DND-41 (cell line): Measurements from ENCODE around the gene UBL7.

Experiments used
- ATAC-seq: fragments of 200-7000 bp; cut with Tn5 transposase; 3 replicates; pipeline ENCODE4 v1.9.1; 2021; ENCODE audit warnings: low read depth; ENCODE audit not compliant: insufficient read depth
- DNase-seq: peaks from one replicate; pipeline ENCODE4 v3.0.0-alpha.2; 2020
- H2AFZ ChIP-seq: 2 replicates; pipeline ENCODE4 v1.6.0; 2012; ENCODE audit warnings: low read depth, low read length
- H3K27ac ChIP-seq: 2 replicates; pipeline ENCODE4 v1.5.1; 2012; ENCODE audit warnings: low read length, inconsistent platforms
- H3K27me3 ChIP-seq: fragments of 200-600 bp; sonication (generic); 2 replicates; pipeline ENCODE4 v1.6.0; 2012; ENCODE audit warnings: low read length, mild to moderate bottlenecking, inconsistent platforms; ENCODE audit not compliant: insufficient read depth, poor library complexity
- H3K36me3 ChIP-seq: 2 replicates; pipeline ENCODE4 v1.5.1; 2012; ENCODE audit warnings: low read length, inconsistent platforms; ENCODE audit not compliant: insufficient read depth
- H3K4me1 ChIP-seq: 2 replicates; pipeline ENCODE4 v1.5.1; 2012; ENCODE audit warnings: mild to moderate bottlenecking, low read length; ENCODE audit not compliant: insufficient read depth
- H3K4me2 ChIP-seq: 2 replicates; pipeline ENCODE4 v1.6.0; 2012; ENCODE audit warnings: mild to moderate bottlenecking, moderate library complexity, low read length, inconsistent platforms; ENCODE audit not compliant: insufficient read depth
- H3K4me3 ChIP-seq, 2 experiments: fragments of 200-600 bp in 1 of 2; shearing (Covaris generic) in 1 of 2; 2 replicates each; pipeline ENCODE4 v1.5.1; 2012 to 2016; ENCODE audit warnings: inconsistent platforms in 2 of 2, low read length in 2 of 2, mild to moderate bottlenecking in 2 of 2, low read depth in 1 of 2, moderate library complexity in 1 of 2
- H3K79me2 ChIP-seq: 2 replicates; pipeline ENCODE4 v1.6.0; 2012; ENCODE audit warnings: low read length, inconsistent platforms; ENCODE audit not compliant: insufficient read depth
- H3K9ac ChIP-seq: 2 replicates; pipeline ENCODE4 v1.6.0; 2012; ENCODE audit warnings: low read depth, mild to moderate bottlenecking, inconsistent platforms, low read length, moderate library complexity
- H3K9me3 ChIP-seq: 2 replicates; pipeline ENCODE4 v1.5.1; 2012; ENCODE audit warnings: low read length, moderate library complexity, mild to moderate bottlenecking, inconsistent platforms; ENCODE audit not compliant: insufficient read depth, severe bottlenecking
- H4K20me1 ChIP-seq: 2 replicates; pipeline ENCODE4 v1.6.0; 2012; ENCODE audit warnings: low read length; ENCODE audit not compliant: insufficient read depth
- CTCF ChIP-seq: IDR thresholded peaks from 2 replicates; pipeline ENCODE4 v1.5.1; 2012; ENCODE audit warnings: borderline replicate concordance, low read length, moderate library complexity, mild to moderate bottlenecking; ENCODE audit not compliant: poor library complexity, severe bottlenecking; ENCODE audit errors: extremely low read depth
- EZH2 ChIP-seq: IDR thresholded peaks from 3 replicates; pipeline ENCODE4 v1.6.1; 2012; ENCODE audit warnings: borderline replicate concordance, low read depth, mild to moderate bottlenecking, moderate library complexity, low read length, inconsistent platforms; ENCODE audit not compliant: severe bottlenecking

Gene UBL7

GRCh38 chr15:74438206-74438605 lies 22.8 kb downstream of the UBL7 start:
- DNase-seq (no peak), ATAC-seq (no peak)
- no peak overlapping the region for H3K4me3 ChIP-seq
- no peaks in the 10 kb centered on the region for H4K20me1 ChIP-seq
- no peak overlapping the region for H3K9ac ChIP-seq
- H3K4me1 ChIP-seq, result peaks cover 12% of the 10 kb centered on the region
- no peak overlapping the region for H2AFZ ChIP-seq
- TF ChIP-seq CTCF, result no peak
- TF ChIP-seq EZH2, result no peak
- H3K27me3 ChIP-seq, result peaks cover 5% of the 10 kb centered on the region
- H3K4me2 ChIP-seq, result no peak overlapping the region
- H3K27ac ChIP-seq, result no peak overlapping the region
- H3K9me3 ChIP-seq, result no peaks in the 10 kb centered on the region
- peaks cover 5% of the 10 kb centered on the region; the same call in 1 of the 2 replicates for H3K79me2 ChIP-seq
- H3K36me3 ChIP-seq, result no peaks in the 10 kb centered on the region

GRCh38 chr15:74434263-74435136 lies 26.5 kb downstream of the UBL7 start:
- Histone ChIP-seq H3K4me3 (peak overlapping the region; percentile 43 to 91; a peak in 3 of 4 replicates), H2AFZ (peak overlapping the region; percentile 70), H3K27ac (peak overlapping the region; percentile 76), H3K27me3 (peaks cover 11% of the 10 kb centered on the region), H4K20me1 (peaks cover 30% of the 10 kb centered on the region), H3K9ac (peak overlapping the region; percentile 79), H3K4me2 (peak overlapping the region; percentile 88), H3K36me3 (no peaks in the 10 kb centered on the region), H3K79me2 (peaks cover 40% of the 10 kb centered on the region), H3K4me1 (peaks cover 46% of the 10 kb centered on the region), H3K9me3 (no peaks in the 10 kb centered on the region)
- TF ChIP-seq CTCF (no peak), EZH2 (no peak)
- ATAC-seq (no peak), DNase-seq (no peak)

GRCh38 chr15:74433592-74434262 lies 27.2 kb downstream of the UBL7 start, which contains the start of gene SEMA7A:
SEMA7A (minus strand) TSS chr15:74433958; CDS start chr15:74433918, 40 bp downstream.
- H3K79me2 ChIP-seq, result peaks cover 48% of the 10 kb centered on the region
- peak within 1 kb of the TSS; percentile 43 to 91; a peak in 3 of 4 replicates for H3K4me3 ChIP-seq
- H3K27ac ChIP-seq, result peak within 1 kb of the TSS; percentile 76
- ATAC-seq (peak; percentile 81), DNase-seq (peak; percentile 87)
- no peaks in the 10 kb centered on the region for H3K9me3 ChIP-seq
- peak within 1 kb of the TSS; percentile 79 for H3K9ac ChIP-seq
- peaks cover 11% of the 10 kb centered on the region for H3K27me3 ChIP-seq
- H4K20me1 ChIP-seq, result peaks cover 37% of the 10 kb centered on the region
- H2AFZ ChIP-seq, result peak within 1 kb of the TSS; percentile 78
- no peaks in the 10 kb centered on the region for H3K36me3 ChIP-seq
- peaks cover 46% of the 10 kb centered on the region for H3K4me1 ChIP-seq
- peak within 1 kb of the TSS; percentile 88 for H3K4me2 ChIP-seq
- TF ChIP-seq EZH2, result no peak
- peak; percentile 12 for TF ChIP-seq CTCF
